HG03469 (cell line): ENCODE data around the gene ARID3A.

Source experiments
- ATAC-seq: cut with Tn5 transposase; IDR thresholded peaks from one replicate; pipeline ENCODE4 v1.9.1; 2021; ENCODE audit warnings: mild to moderate bottlenecking, moderate library complexity, moderate number of reproducible peaks; ENCODE audit not compliant: unreplicated experiment

The ARID3A gene

GRCh38 chr19:980133-980998 is 54.5 kb downstream of the ARID3A start:
- no peak for ATAC-seq

GRCh38 chr19:982567-983170 is 56.8 kb downstream of the ARID3A start:
- peak; percentile 41 for ATAC-seq

- peak; percentile 52 for ATAC-seq
Measured at GRCh38 chr19:984165-984967, 58.5 kb downstream of the ARID3A start, which contains the start of gene WDR18. TSS of gene WDR18 (plus strand) at chr19:984345. CDS start at chr19:984354, 9 bp downstream.

- no peak for ATAC-seq
Measured at GRCh38 chr19:986083-986482, 60.2 kb downstream of the ARID3A start.

- no peak for ATAC-seq
Measured at GRCh38 chr19:988081-988480, 62.2 kb downstream of the ARID3A start.

- no peak for ATAC-seq
Measured at GRCh38 chr19:988510-988909, 62.7 kb downstream of the ARID3A start.

- no peak for ATAC-seq
Measured at GRCh38 chr19:989381-990081, 63.7 kb downstream of the ARID3A start.

GRCh38 chr19:990119-990571 is 64.3 kb downstream of the ARID3A start:
- no peak for ATAC-seq

- no peak for ATAC-seq
Measured at GRCh38 chr19:990746-991145, 64.9 kb downstream of the ARID3A start.

- no peak for ATAC-seq
Measured at GRCh38 chr19:991174-991931, 65.5 kb downstream of the ARID3A start.

GRCh38 chr19:991932-992669 is 66.3 kb downstream of the ARID3A start:
- no peak for ATAC-seq

- ATAC-seq, result no peak
Measured at GRCh38 chr19:992670-993055, 66.8 kb downstream of the ARID3A start.

GRCh38 chr19:993361-993830 is 67.6 kb downstream of the ARID3A start:
- no peak for ATAC-seq

- ATAC-seq, result no peak
Measured at GRCh38 chr19:993831-994393, 68.1 kb downstream of the ARID3A start.

- ATAC-seq, result no peak
Measured at GRCh38 chr19:994516-994915, 68.7 kb downstream of the ARID3A start.

GRCh38 chr19:995051-995827 is 69.4 kb downstream of the ARID3A start:
- ATAC-seq, result no peak

GRCh38 chr19:996051-996838 is 70.4 kb downstream of the ARID3A start:
- no peak for ATAC-seq
